ENCODE results near the gene OPN1SW. TPM values are rescaled to one million over a fixed set of nuclear protein-coding genes. Genes with fewer than 3 reads are reported as not detected.

OPN1SW gene
- total RNA-seq, 1 donor from 2014 or later = not detected

DNA sequence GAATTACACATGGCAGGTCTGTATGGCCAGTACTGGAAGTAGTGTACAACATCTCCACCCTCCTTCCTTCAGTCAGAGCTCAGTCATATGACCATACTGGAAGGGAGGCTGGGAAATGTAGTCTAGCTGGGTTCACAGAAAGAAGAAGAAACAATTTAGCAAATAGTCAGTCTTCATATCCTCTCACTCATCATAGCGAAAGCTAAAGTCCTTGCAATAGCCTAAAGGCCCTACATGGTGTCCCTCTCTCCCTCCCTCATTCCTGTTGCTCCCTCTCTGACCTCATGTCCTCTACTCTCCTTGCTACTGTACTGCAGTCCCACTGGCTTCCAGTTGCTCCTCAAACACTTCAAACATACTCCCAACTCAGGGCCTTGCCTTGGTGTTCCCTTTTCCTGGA, 40.7 kb downstream of the OPN1SW start:
- DNase-seq (ENCODE audit: low read depth in 2 of 2) = no peak

DNA sequence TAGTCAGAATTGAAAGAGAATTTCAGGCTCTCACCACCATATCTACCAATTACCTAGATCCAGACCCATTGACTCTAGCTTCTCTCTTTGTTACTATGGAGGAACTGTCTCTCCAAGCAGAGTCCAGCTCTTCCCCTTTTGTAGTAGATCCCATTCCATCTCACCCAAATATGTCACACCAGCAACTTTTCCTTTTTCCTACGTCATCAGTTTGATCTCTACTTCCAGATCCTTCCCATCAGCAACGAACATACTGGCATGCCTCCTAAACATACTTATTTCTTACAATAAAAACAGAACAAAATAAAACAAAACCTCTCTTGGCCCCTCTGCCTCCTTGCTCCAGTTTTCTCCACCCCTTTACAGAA, 42.3 kb downstream of the OPN1SW start:
- no peak for DNase-seq (ENCODE audit: low read depth in 2 of 2)

DNA sequence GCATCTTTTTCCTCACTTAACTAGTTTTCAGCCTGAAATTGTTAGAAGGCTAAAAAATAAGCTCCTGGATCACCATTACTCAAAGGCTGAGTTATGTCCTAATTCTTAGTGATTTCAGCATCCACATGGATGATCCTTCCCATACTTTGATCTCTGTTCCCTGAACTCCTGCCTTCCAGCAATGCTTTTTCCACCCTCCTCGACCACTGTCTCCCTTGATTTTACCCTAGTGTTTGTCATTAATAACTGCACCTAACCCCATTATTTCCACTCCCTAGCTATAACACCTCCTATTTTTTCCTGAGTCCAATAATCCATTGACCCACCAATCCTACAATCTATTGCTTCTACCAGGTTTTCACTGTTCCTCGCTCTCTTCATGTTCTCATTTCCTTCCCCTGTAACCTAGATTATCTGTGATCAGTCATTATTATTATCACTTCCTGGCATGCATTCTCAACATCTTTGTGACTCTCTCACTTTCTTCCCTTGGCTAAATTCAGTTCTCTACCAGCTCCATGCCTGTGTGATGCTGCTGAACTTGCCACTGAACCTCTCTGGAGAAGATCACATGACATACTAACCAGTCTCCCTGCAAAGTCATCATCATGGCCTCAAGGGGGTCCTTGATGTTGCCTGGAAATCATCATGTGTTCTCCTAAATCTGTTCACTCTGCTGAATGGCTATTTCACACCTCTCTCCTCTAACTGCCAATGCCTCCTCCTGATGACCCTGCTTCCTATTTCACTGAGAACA, 42.9 kb downstream of the OPN1SW start:
- no peak for DNase-seq (ENCODE audit: low read depth in 2 of 2)

DNA sequence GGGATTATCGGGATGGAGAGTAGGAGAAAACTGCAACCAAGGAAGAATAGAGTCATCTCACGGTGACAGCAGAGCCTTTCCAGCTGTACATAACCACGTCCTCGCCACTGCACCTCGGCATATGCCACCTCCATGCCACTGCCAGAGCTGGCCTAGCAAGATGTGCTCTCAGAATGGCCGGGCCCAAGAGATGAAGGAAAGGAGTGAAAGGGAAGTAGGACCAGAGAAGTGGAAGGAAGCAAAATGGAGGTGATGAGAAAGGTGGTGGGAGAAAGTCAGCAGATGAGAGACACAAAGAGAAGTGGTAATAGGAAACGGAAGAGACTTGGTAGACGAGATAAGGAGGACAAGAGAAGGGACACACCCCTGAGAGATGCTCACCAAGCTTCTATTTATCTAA, 44.4 kb downstream of the OPN1SW start:
- DNase-seq (ENCODE audit: low read depth in 2 of 2) = no peak

DNA sequence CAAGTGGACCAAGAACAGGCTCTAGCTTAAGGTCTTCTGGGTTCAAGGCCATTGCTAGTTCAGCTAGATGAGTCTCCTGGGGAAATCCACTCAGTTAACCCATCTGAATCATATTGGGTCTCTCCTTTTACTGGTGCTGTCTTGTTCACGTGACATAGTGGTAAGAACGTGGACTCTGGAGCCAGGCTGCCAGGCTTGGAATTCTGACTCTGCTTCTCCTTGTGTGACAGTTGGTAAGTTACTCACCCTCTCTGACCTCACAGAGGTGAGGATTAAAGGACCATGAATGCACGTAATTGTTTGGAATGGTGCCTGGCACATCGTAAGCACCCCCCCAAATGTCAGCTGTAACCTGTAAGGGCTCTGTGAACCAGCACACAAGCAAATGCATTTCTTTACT, 46.1 kb downstream of the OPN1SW start:
- DNase-seq (ENCODE audit: low read depth in 2 of 2) = no peak

DNA sequence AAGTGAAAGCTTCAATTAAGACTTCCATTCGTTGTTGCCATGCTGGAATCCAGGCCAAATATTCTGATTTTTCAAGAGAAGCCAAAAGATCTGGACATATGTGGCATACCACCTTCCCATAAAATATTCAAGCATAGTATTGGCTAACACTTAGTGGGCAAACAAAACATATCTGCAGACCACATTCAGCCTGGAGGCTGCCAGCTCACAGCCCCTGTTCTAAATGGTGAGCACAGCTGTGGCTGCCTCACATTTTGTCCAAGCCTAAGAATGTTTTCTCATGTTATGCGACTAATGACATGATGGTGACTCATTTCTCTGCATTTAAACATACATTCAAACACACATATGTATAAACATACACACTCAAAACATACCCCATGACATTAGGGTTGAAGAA, 47.0 kb downstream of the OPN1SW start:
- no peak for DNase-seq (ENCODE audit: low read depth in 2 of 2)

DNA sequence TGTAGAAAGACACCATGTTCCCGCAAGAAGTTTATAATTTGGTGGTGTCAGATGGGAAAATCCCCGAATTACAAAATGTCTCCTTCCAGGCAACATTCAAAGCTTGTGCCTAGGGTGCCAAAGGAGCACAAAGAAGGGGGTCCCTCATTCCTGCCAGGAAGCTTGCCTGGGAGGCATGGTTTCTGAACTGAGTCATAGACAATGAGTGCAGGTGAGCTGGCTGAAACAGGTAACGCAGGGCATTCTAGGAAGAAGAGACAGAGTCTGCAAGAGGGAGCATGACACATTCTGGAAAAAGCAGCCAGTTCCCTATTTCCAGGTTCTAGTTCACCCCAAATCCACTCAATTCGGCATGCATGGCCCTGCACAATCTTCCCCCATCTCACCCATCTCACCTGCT, 48.4 kb downstream of the OPN1SW start:
- DNase-seq (ENCODE audit: low read depth in 2 of 2) = no peak

DNA sequence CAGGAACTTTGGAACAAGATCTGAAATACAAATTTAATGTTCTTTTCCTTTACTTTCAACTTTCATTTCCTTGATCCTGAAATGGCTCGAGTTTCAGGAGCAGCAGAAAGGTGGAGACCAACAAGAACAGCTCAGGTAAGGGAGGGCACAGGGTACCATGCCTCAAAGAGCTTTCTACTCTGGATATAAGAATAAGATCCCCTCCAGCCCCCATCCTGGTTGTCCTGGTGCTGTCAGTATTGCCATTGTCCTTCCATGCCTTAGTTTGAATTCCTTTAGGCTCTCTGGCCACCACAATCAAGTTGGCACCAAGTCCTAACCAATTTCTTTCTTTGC, 48.9 kb downstream of the OPN1SW start:
- DNase-seq (ENCODE audit: low read depth in 2 of 2) = no peak

DNA sequence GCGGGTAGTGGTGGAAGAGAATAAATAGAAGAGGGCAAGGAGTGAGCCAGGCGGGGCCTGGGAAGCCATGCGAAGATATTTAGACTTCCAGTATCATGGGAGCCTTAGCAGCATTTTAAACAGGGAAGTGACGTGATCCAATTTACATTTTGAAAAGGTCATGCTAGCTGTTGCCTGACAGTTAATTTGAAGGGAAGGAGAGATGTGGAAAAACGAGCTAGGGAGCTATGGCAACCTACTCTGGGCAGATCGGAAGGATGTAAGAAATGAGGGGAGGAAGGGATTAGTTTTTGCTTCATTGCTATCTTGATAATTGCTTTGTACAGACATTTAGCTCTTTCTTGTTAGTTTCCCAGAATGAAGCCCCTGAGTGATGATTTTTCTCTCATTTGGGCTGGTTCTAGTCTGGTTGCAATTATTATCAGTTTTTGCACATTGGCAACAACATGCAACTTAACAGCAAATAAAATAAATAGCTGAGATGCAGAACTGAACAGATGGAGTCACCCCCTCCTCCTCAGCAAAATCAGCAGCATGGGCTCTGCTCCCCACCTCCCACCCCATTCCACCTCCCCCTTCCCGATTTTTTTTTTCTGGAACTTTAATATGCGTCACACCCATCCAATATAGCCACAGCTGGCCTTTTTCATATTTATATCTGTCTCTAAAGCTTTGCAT, 49.4 kb downstream of the OPN1SW start:
- DNase-seq (ENCODE audit: low read depth in 2 of 2) = no peak

DNA sequence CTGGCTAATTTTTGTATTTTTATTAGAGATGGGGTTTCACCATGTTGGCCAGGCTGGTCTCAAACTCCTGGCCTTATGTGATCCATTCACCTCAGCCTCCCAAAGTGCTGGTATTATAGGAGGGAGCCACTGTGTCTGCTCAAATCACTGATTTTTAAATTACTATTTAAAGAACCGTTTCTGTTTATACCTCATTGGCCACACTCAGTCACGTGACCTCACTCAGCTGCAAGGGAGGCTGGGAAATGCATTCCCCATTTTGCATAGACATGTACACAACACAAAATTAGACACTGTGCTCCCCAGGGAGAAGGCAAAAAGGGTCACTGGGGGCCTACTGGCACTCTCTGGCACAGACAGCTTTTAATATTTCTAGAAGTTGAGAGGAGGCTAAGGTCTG, 50.1 kb downstream of the OPN1SW start:
- DNase-seq (ENCODE audit: low read depth in 2 of 2) = no peak

DNA sequence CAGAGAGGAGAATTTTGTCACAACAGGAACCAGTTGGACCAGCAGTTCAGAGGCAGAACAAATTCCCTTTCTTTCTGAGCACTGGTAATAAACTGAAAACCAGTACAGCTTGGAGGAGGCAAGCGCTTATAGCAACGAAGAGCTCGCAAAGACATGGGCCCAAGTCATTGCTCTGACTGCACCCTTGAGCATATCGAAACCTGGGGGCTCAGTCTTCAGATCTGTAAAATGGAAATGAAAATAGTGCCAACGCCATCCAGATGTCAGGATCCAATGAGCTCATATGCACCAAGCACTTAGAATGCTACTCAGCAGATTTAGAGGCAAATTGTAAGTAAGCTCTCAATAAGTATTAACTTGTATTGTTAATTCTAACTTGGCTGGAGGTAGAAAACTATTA, 50.9 kb downstream of the OPN1SW start:
- DNase-seq (ENCODE audit: low read depth in 2 of 2) = no peak

Other genes starting within 250 kb of the OPN1SW start
- under 0.01 and 0.25 TPM in 2 replicates for gene GARIN1A, start 103.5 kb downstream of the OPN1SW start, total RNA-seq
- gene CALU, start 36.4 kb downstream of the OPN1SW start, total RNA-seq = 208 and 259 TPM in 2 replicates
- 0.76 and 1.3 TPM in 2 replicates for gene CCDC136, start 16.2 kb upstream of the OPN1SW start, total RNA-seq
- gene FLNC, start 54.6 kb upstream of the OPN1SW start, total RNA-seq = 130 and 133 TPM in 2 replicates
- gene ATP6V1F, start 87.1 kb upstream of the OPN1SW start, total RNA-seq = 76.4 and 109 TPM in 2 replicates
- gene KCP, start 134.9 kb upstream of the OPN1SW start, total RNA-seq = not detected in 2 replicates
- 0.25 and 0.26 TPM in 2 replicates for gene IRF5, start 162.1 kb upstream of the OPN1SW start, total RNA-seq